H1 (cell line): Measurements from ENCODE around the gene FBXL16. TPM values are rescaled to one million over a fixed set of nuclear protein-coding genes. Genes with fewer than 3 reads are reported as not detected.
A peak's percentile ranks its signal among the peaks of the same experiment; 100 is the strongest.

Experiments
- CHD7 ChIP-seq: fragments of 300-600 bp; sonication (generic); IDR thresholded peaks from 2 replicates; pipeline ENCODE4 v1.7.1; 2012; ENCODE audit warnings: low read length, moderate library complexity, mild to moderate bottlenecking, inconsistent platforms; ENCODE audit not compliant: insufficient replicate concordance
- CREB1 ChIP-seq: IDR thresholded peaks from 2 replicates; pipeline ENCODE4 v1.6.1; 2012; ENCODE audit warnings: inconsistent platforms
- CTCF ChIP-seq, 3 experiments: IDR thresholded peaks; 1 replicate in 2 of 3; 2 replicates in 1 of 3; pipeline versions ENCODE4 v1.5.1 to v1.6.1; 2011; ENCODE audit warnings: low read length in 3 of 3, mild to moderate bottlenecking in 3 of 3, inconsistent platforms in 2 of 3, low read depth in 1 of 3, moderate library complexity in 1 of 3; ENCODE audit not compliant: insufficient read depth in 1 of 3; ENCODE audit errors: control extremely low read depth in 1 of 3
- EGR1 ChIP-seq: IDR thresholded peaks from 2 replicates; pipeline ENCODE4 v1.6.1; 2011; ENCODE audit warnings: low read depth, low read length, borderline replicate concordance
- MAFK ChIP-seq: IDR thresholded peaks from 2 replicates; pipeline ENCODE4 v1.6.1; 2012; ENCODE audit warnings: low read depth, mild to moderate bottlenecking, improper control_type of control experiment, low read length
- POLR2AphosphoS5 ChIP-seq: IDR thresholded peaks from 2 replicates; pipeline ENCODE4 v1.6.1; 2011; ENCODE audit warnings: low read depth, low read length
- SUZ12 ChIP-seq: fragments of 200-600 bp; sonication (generic); IDR thresholded peaks from 2 replicates; pipeline ENCODE4 v1.6.1; 2012; ENCODE audit warnings: mild to moderate bottlenecking, inconsistent platforms, low read length, moderate library complexity, mixed read lengths
- TCF12 ChIP-seq: IDR thresholded peaks from 2 replicates; pipeline ENCODE4 v1.6.1; 2011; ENCODE audit warnings: low read depth, mild to moderate bottlenecking, low read length
- polyA plus RNA-seq, 7 experiments: library from polyadenylated mRNA; depleted of rRNA in 3 of 7; stranded (reverse) in 5 of 7; unstranded in 2 of 7; fragments of >200 nt in 5 of 7; fragments of 200-250 nt in 2 of 7; gene quantifications; 1 replicate in 5 of 7; 2 replicates in 1 of 7; 4 replicates in 1 of 7; pipeline versions ENCODE4 v1.2.1 to v1.2.3, GENCODE V29; 2011 to 2013; ENCODE audit warnings: missing spikeins in 2 of 7, mixed read lengths in 2 of 7
- total RNA-seq: library from RNA; stranded (reverse); fragmentation: NEBNext Ultra II Directional; extraction: Animal tissue kit (Norgen Biotek cat#: 25700); gene quantifications from 2 replicates; pipeline ENCODE4 v1.2.1, GENCODE V29; 2021

The FBXL16 gene
- total and polyA plus RNA-seq, 2 of the 8 experiments (the other 6 are each of a cell fraction or from before 2014, with no cell fraction given): 12.5 to 12.8 TPM

DNA sequence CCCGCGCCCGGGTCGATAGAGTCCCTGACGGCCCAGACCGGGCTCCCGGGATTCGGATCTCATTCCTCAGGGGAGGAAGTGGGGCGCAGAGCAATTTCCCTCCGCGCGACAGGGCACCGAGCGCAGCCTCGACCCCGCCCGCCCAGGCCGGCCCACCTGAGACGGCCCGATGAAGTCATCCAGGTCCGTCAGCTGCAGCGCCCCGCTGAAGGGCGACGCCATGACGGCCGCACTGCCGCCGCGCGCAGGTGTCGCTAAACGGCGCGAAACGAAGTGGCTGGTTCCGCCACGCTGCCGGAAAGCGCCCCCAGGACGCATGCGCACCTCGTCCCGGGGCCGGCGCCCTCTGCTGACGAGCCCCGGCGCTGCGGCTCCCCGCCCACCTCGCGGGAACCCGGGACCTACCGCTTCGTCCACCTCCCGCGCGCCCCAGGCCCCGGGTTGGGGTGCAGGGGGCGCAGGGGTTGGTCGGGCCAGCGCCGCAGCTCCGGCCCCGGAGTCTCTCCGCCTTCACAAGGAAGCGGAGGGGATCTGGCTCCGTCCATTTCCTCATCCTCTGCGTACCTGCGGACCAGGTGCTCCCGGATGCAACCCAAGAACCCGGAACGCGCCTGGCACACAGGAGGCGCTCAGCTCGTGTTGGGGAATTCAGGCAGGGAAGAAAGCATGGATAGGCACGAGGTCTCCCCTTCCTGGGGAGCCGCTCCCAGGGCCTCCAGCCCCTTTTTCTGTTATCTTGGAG, 35.3 kb upstream of the FBXL16 start, which contains the start of gene CIAO3 (continued):
- TF ChIP-seq EGR1 (peak; percentile 35; the same call in 1 of the 2 replicates), TCF12 (no peak), CHD7 (no peak), CREB1 (peak; percentile 97), SUZ12 (no peak), CTCF (IDR thresholded peaks at IDR 0.05; ENCODE audit: control extremely low read depth in 1 of 3, insufficient read depth in 1 of 3, low read depth in 1 of 3, low read length in 3 of 3) (peak; percentile 72 to 91 (median 82); a peak in 3 of 4 replicates), POLR2AphosphoS5 (peak; percentile 60), MAFK (no peak)
